GM21737 (cell line): ENCODE data around the gene KRCC1.

Experiments
- ATAC-seq: cut with Tn5 transposase; IDR thresholded peaks from one replicate; pipeline ENCODE4 v1.9.1; 2021; ENCODE audit warnings: mild to moderate bottlenecking, moderate library complexity; ENCODE audit not compliant: unreplicated experiment

The KRCC1 gene

GRCh38 chr2:88055371-88056128 lies at the start of gene KRCC1:
Gene KRCC1 (minus strand): TSS chr2:88055783. CDS start chr2:88028563, 27,220 bp downstream.
- ATAC-seq = peak; percentile 94

GRCh38 chr2:88100489-88100858 lies 44.9 kb upstream of the KRCC1 start:
- ATAC-seq = no peak

GRCh38 chr2:88099798-88100488 lies 44.4 kb upstream of the KRCC1 start:
- no peak for ATAC-seq

- no peak for ATAC-seq
Measured at GRCh38 chr2:88098558-88098900, 42.9 kb upstream of the KRCC1 start.

- ATAC-seq = no peak
Measured at GRCh38 chr2:88097891-88098557, 42.4 kb upstream of the KRCC1 start.

GRCh38 chr2:88097192-88097591 lies 41.6 kb upstream of the KRCC1 start:
- ATAC-seq = no peak

GRCh38 chr2:88096708-88097107 lies 41.1 kb upstream of the KRCC1 start:
- ATAC-seq = no peak

GRCh38 chr2:88095022-88095421 lies 39.4 kb upstream of the KRCC1 start:
- no peak for ATAC-seq

GRCh38 chr2:88092773-88093172 lies 37.2 kb upstream of the KRCC1 start:
- no peak for ATAC-seq

- ATAC-seq = no peak
Measured at GRCh38 chr2:88091943-88092342, 36.4 kb upstream of the KRCC1 start.

- no peak for ATAC-seq
Measured at GRCh38 chr2:88090446-88091283, 35.1 kb upstream of the KRCC1 start.

- ATAC-seq = no peak
Measured at GRCh38 chr2:88088999-88089398, 33.4 kb upstream of the KRCC1 start.

- no peak for ATAC-seq
Measured at GRCh38 chr2:88087763-88088162, 32.2 kb upstream of the KRCC1 start.

GRCh38 chr2:88087073-88087472 lies 31.5 kb upstream of the KRCC1 start:
- ATAC-seq = no peak

- ATAC-seq = no peak
Measured at GRCh38 chr2:88086401-88086800, 30.8 kb upstream of the KRCC1 start.

GRCh38 chr2:88085602-88086001 lies 30.0 kb upstream of the KRCC1 start:
- ATAC-seq = no peak

- ATAC-seq = no peak
Measured at GRCh38 chr2:88085099-88085498, 29.5 kb upstream of the KRCC1 start.

GRCh38 chr2:88082781-88083180 lies 27.2 kb upstream of the KRCC1 start:
- no peak for ATAC-seq

GRCh38 chr2:88081924-88082608 lies 26.5 kb upstream of the KRCC1 start:
- no peak for ATAC-seq

- ATAC-seq = no peak
Measured at GRCh38 chr2:88080545-88080944, 25.0 kb upstream of the KRCC1 start.
